C1 segment of cervical spinal cord (tissue), 14 donors: ENCODE measurements around the gene EPB41L4B.

Experiments
- DNase-seq, 14 donors: peaks; one replicate each; lab custom pipeline; 2025; lab: John Stamatoyannopoulos, UW

EPB41L4B gene

DNA sequence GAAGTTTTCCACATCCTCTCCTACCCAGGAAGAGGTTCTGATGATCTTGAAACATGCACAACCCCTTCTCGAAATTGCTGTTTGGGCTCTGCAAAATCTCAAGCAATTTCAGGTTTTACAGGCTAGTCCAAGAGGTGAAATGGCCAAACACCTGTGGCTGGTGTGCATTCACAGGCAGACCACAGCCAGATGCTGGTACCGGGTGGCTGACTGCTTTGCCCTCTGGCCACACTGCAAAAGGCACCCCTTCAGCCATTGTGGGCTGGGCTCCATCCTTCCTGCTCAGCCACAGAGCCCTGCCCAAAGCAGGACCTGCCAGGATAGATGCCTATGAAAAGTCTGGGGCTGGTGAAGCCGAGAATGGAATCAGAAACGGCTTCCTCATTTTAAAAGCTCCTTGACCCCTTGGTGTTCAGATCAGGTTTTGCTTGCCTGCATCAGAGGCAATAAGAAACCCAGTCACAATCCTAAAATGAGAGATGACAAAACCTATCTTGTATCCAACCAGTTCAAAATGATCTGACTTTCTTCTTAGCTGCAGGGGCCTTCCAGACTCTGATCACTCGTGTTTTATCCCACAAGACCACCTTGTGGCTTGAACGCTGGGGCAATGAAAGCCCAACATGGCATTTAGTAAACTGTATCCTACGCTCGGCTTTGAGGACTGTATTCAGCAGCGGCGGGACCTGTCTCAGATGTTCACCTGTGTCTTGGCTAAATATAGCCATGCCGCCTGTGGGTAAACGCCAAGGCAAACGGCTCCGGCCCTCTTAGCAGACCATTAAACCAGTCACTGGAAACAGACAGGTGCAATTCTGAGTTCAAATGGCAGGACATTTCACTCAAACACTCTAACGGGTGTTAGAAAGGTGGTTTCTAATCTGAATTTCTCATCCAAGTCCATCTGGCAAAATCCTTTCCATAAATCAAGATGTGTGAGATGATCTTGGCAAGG lies 49.6 kb downstream of the EPB41L4B start:
- DNase-seq = no peak

DNA sequence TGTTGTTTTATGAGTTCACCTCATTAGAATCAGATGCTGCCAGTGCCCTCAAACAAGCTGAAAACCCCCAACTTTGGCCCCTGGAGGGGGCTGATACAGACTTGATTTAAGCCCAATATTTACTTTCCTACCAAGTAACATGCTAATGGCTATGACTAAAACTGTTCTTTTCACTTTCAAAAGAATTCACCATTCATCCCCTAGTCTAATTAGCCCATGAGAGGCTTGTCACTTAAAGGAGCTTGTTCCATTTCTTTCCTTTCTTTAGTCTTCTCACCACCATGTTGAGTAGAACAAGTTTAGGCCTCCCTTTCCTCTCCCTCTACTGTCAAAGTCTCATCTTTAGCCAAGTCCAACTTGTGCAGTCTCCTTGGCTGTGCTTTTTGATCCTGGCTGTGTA lies 50.4 kb downstream of the EPB41L4B start:
- DNase-seq = no peak

DNA sequence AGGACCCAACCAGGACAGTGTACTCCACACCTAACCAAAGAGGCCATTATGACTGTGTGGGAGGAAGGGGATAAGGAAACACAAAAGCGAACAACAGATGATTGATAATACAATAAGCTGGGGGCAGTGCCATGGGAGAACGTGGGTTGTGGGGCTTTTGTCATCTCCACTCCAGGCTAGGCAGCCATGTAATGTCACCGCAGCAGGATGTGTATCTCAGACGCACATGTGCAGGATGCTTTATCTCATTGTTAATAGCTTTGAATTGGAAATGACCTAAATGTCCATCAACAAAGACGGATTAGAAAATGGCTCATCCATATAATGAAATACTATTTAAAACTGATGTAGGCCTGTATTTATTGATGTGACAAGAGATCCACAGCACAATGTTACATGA lies 51.0 kb downstream of the EPB41L4B start:
- no peak for DNase-seq

DNA sequence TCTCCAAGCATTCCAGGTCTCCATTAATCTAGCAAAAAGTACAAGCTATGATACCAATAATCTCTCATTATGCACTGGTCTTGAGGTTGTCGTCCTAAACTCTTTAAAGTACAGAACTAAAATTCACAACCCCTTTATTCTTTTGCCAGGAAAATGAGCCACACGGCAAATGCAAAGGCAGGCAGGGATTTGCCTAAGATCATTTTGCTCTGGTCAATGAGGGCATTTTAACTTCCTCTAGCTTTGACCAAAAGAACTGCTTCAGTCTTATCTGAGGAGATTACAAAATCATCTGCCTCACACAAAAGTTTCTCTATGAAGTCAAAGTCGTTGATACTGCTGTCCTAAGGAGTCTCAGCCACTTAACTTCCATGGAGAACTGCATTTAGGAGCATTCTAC lies 51.8 kb downstream of the EPB41L4B start:
- DNase-seq = no peak

DNA sequence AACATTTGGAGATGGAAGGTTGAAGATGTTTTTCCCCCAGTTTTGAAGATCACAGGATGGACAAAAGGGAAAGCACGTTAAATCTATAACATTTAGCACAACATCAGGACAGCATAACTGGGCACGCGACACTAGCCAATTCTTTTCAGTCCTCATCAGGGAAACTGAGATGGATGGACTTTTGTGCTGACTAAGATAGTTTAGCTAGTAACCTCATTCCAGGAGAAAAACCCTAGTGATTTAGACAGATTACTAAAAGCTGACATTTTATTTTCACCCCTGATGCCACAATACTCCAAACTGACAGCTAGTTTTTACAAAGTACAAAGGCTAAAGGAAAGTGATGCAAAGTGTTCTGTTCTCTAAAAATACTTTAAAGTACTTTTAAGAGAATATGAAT lies 53.3 kb downstream of the EPB41L4B start:
- no peak for DNase-seq

DNA sequence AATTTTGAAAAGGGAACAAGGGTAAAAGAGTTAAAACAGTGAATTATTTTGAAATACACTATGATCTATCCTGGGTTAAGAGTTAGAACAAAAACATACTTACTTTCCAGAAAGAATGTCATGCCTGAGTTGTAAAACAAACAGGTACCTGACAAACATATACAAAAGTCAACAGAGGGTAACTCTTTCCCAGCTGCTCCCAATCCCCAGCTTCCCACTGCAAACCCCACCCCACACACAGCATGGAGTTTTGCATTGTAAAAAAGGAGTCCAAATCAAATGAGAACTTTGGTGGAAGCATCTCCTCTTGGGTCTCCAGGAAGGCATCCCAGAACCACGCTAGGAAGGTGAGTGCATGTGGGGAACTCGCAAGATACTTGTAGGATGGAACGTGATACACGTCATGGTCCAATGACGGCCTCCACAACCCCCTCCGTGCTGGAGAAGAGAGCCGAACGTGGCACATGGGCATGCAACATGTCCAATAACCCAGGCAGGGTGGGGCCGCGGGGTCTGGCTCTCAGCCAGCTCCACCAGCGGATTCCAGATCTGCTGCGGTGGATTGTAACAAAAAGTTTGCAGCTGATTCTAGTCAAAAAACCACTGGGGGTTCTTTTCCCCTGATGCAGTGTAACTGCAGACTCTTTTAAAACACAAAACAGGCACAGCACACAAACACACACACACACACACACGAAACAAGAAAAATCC lies 55.8 kb downstream of the EPB41L4B start:
- no peak for DNase-seq

DNA sequence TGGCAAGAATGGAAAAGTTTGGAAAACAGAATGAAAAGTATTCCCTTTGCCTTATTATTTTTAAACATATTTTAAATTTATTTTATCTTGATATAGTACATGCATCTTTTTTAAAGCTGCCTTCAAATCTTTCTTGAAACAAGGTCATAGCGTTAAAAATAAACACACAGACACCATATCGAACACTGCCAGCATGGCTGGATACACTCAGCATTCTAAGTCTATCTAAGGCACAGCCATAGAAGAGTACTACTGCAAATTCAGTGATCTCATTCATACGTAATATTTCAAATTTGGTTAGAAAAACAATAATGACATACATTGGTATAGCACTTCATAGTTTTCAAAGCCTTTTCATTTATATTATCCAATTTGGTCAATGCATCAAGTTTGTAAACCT lies 57.5 kb downstream of the EPB41L4B start:
- DNase-seq = no peak

DNA sequence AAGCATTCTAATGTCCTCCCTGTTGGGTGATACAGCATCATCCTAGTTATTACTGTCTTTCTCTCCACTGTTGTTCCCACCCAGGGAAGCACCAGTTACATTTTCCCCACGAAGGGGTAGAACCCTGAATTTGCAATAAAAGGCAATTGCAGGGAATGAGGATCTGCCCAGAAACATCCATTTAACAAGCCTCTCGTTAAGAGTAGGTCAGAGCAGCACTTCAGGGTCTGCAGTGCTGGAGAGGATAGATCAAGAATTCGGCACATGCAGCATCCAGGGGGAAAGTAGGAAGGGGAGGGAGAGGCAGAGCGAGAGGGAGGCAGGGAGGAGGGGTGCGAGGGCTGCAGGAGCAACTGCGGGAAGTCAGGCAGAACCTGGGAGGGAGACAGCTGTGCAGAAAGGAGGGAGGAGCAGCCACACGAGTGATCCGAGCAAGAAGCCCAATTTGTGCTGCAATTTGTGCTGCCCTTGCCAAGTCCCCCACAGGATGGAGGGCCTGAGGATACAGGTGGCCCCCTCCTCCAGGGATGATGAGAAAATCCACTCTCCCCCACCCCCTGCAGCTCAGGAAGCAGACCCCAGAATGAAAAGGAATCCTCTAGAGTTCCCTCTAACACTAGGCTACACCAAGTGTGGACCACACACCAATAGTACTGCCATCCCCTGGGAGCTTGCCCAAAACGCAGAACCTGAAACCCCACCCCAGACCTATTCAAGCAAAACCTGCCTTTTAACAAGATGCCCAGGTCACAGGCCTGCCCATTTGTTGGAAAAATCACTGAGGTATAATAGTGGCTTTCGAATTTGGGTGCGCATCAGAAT lies 62.2 kb downstream of the EPB41L4B start:
- DNase-seq = no peak

DNA sequence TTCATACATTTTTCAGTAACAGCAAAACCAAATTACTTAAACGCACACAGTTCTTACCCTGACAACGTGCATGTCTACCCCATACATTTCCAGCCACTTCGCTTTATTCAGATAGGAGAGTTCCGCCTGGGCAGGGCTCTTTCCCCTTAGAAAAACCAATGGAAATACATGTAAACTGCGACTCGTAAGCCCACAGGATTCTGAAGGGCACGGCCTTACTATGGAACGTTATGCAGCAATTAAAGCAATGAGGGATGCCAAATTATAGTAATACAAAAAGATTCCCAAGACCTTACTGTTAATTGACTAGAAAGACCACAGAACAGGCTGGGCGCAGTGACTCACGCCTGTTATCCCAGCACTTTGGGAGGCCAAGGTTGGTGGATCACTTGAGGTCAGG lies 64.5 kb downstream of the EPB41L4B start:
- no peak for DNase-seq

DNA sequence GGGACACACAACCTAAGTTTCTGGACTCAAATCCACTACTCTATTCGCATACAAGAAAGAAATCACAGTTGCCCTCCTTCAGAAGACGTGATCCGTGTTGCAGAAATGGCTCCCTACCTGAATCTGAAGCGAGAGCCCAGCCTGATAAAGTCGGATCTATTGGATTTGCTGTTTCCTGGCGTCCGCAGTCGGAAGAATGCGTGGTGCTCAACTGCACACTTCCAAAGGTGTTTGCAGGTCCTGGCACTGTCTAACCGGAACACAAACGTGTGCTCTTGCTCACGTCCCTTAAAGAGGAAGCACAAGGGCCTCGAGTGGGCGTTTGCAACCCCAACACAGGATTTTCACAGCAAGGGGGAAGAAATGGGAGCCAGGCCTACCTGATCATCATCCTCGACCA lies 65.5 kb downstream of the EPB41L4B start:
- no peak for DNase-seq

DNA sequence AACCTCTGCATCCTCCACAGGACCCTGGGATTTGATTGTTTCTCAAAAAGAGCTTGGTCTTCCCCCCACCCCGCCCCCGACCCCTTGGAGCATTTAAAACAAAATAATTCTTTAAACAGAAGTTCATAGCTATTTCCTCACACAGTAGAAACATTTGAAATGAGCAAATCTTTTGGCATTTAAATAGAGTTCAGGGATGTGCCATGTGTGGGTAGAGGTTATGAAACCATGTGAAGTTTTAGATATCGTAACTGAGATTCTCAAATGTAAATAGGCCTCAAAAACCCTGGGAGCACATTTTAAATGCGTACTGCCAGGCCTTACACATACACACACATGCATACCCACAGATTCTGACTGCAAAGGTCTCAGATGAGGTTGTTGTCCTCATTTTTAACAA lies 66.5 kb downstream of the EPB41L4B start:
- no peak for DNase-seq

DNA sequence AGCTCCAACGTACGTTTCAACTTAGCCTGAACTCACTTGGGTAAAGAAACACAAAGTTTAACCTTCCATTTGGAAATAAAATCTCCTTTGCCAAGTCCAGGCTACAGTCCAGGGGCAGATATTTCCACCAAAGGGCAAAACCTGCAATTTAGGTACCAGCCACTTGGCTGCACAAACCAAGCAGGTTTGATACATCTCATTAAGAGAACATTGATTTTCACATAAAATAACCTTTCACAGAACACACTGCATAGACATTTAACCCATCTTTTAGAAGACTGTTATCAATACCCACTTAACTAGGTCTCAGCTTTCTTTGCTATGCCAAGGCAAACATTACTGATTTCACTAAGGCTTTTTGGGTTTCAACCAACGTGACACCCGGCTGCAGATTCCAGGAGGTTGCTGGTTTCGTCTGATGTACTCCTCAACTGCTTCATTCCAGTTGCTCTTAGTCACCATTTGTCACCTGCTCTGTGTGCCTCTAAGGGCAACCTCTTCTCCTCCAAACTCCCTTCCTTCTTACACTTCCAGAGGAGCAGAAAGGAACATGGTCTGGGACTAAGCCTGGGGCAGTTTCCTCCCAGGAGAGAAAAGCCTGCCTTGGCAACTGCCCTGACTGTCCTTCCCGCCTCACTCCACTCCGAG lies 67.1 kb downstream of the EPB41L4B start:
- DNase-seq = no peak

DNA sequence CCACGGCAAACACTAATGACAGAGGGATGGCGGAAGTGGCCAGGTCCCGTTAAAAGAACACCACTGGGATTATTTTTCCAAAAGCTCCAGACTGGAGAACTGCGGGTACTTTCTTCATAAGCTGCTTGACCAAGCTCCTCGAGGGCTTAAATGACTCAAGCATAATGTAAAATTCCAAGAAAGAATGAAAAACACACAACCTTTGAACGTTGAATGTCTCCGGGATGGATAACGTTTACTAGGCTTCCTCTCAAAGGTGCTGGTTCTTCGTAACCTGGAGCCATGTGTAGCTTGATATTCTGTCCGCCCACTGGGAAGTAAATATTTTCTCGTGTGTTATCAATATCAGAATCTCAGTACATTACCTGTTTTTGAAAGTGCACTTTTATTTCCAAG lies 67.6 kb downstream of the EPB41L4B start:
- DNase-seq = no peak

DNA sequence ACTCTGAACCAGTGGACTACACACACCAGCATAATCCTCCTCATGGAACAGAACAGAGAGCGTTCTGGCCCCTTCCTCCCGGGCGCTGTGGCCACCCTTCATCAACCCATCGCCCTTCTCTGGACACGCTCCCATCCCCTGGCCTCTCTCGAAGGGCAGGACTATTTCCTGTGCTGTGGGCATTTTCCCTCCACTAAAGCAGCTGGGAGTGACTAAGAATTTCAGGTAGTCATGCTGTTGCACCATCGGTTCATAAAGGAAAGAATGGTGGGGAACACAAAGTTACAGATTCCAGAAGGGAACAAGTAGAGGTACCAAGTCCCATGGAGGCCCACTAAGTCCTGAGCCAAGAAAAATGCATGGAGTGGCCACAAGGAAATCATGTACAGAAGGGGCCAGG lies 68.6 kb downstream of the EPB41L4B start:
- DNase-seq = no peak

DNA sequence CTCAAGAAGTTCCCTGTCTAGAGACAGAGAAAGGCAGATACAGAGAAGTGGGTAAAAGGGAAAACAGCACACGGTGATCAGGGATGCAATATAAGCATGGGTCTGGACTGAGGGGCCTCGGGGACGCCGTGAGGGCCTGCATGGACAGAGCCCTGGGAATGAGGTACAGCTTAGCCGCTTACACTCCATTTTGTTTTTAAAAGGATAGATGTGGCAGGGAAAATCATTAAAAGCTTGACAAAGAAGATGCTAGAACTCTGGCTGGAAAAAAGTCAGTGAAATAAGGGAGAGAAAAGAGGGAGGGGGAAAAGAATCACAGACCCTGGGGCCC lies 69.1 kb downstream of the EPB41L4B start:
- no peak for DNase-seq

DNA sequence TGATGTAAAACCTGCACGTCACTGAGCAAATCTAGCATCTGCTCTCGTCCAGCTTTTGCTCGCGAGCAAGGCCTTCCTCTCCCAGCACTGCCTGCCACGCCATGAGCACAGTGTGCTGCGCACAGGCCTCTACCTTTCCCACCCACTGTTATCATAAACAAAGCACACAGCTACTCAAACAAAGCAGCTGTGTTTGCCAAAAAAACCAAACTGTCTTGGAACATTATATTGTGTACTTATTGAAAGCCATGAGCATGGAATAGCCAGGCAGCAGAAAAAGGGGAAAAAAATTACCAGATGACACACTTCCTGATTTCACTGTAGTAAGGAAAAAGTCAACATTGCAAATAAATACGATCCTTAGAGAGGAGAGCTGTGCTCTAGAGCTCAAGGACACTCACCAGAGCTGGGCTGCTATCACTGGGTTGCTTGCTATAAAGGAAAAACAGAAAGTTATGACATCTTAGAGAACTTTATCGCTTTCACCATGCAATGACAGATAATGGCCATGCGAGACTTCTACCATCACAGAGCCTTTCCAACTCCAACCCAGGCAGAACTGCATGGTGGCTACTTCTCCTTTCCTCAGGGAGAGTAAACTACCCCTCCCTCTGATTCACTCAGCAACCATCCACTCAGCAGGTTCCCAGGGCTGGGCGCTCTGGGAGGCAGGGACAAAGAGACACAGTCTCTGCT lies 69.6 kb downstream of the EPB41L4B start:
- no peak for DNase-seq

DNA sequence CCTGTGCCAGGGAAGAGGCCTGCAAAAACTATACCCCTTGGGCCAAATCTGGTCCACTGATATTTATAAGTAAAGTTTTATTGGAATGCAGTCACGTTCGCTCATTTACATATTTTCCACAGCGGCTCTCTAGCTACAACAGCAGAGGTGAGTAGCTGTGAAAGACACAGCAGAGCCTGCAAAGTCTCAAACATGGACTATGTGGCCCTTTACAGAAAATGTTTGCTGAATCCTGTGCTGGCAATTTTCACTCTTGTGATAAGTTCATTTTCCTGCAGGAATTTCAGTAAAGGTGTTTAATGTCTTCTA lies 70.1 kb downstream of the EPB41L4B start:
- no peak for DNase-seq

DNA sequence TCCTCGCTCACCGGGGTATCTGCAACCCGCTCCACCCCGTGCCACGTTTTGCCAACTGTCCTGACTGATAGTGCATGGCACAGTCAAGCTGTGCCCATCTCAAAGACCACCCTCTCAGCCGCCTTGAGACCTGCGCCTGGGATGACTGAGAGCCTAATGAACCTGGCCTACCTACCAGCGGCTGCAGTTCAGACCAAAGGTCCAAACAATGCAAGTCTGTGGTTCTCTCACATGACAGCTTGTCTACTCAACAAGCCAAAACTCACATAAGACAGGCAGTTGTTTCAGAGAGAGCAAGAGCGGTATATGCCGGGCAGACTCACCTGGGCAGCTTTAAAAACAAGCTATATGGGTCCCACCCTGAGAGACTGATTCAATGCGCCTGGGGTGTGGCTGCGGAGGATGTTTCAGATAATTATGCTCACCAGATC lies 70.5 kb downstream of the EPB41L4B start:
- no peak for DNase-seq

DNA sequence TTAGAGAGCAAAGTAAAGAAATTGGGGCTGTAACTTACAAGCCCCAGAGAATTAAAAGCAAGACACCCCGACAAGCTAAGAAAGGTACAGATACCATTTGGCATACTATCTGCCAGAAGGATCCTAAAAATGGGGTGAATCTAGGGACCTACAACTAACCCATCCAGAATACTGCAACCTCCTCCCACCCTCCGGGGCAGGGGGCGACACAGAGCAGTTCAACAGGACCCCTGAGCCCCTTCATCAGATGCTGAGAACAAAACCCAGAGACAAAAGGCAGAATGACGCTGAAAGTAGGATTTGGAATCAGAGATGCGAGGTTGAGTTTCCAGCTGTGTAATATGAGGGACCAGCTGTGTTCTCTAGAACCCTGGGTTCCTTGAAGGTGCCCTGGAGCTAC lies 71.2 kb downstream of the EPB41L4B start:
- DNase-seq = no peak

DNA sequence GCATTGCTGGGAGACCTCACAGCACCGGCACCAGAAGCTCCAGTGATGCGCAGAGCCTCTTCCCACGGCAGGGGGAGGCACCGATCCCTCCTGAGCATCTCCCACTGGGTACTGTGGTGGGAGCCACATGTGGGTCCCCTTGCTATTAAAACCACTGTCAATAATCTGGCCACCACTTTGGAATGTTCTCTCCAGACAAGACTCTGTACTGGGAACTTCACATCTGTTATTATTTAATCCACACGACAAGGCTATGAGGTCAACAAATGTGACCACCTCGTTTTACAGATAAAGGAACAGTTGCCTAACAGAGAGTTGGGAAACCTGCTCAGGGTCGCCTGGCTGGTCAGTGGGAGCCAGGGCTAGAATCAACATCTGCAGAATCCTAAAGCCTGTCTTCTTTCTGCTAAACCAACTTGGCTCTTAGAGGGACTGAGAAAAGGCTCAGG lies 72.7 kb downstream of the EPB41L4B start:
- no peak for DNase-seq

DNA sequence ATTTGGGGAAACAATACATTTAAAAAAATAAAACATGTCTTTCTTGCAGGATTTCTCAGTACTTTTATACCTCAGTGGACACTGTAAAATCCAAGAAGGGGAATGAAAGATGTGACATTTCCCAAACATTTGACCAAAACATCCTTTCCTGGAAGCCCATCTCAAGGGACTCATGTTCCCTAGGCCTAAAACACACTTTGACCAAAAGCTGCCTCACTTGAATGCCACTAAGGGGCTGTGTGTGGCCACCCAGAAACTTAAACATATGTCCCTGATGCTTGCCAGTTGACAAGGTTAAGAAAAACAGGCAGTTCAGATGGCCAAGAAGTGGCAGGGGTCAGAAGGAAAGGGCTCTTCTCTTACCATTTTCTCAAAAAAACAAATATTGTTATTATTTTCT lies 73.6 kb downstream of the EPB41L4B start:
- no peak for DNase-seq
